ENCODE measurements around the gene ANKS1A. TPM values are rescaled to one million over a fixed set of nuclear protein-coding genes. Genes with fewer than 3 reads are reported as not detected.
"Not testable (repeated sequence)": the region's sequence is repeated elsewhere in the genome, so short reads cannot be mapped to it uniquely, and the experiment has no call there.

ANKS1A gene
- total RNA-seq, 2 experiments from 2014 or later, result 7.2 to 7.7 TPM

DNA sequence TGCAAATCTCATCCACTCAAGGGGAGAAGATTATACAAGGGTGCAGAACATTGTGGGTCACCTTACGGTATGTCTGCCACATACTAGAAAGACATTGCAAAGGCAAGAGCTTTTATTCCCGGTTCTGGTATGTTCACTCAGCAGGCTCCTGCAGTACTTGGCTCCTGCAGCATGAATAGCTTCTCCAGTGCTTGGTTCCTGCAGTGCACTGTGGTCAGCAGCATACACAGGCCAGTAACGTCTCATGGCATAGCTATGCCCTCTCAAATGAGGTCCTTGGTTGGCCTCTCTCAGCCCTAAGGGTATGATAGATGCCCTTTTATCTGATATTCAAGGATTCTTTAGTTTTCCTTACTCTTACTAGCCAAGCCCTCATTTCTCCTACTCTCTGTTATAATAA, 239.4 kb downstream of the ANKS1A start:
- CTCF ChIA-PET, result interaction anchor here (0.9 to 3.1 kb wide), 2 partner anchors 11 to 112 kb away, joined by 3 to 18 read pairs; no protein-coding TSS in a partner anchor
- POLR2A ChIA-PET, result no interaction called here
- peaks cover 7% of the 10 kb centered on the region for H3K27me3 Mint-ChIP-seq
- intact Hi-C loops (cut with micrococcal nuclease), result no loop called here
- no peaks in the 10 kb centered on the region for H3K36me3 Mint-ChIP-seq
- DNase-seq, result no peak
- H3K9me3 Mint-ChIP-seq, result no peaks in the 10 kb centered on the region
- H3K4me3 Mint-ChIP-seq, result no peak overlapping the region
- no peak overlapping the region for H3K27ac Mint-ChIP-seq
- H3K4me1 Mint-ChIP-seq (ENCODE audit: low read depth), result no peaks in the 10 kb centered on the region

DNA sequence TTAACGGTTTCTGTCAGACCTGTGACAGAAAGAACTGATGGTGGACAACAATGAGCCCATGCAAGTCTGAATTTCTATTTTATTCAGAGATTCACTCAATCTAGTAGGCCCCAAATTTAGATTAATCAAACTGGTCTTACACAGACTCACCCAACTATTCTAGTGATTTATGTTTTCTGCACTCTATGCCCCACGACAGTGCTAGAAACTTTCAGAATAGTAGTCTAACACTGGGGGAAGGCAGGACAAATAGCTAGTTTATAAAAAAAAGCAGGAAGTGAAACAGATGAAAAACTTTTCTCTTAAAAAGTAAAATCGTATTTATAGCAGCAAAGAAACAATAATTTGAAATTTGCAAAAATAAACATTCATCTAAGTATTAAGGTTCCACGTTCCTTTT, 247.1 kb downstream of the ANKS1A start:
- Mint-ChIP-seq H3K4me3 (no peak overlapping the region), H3K27me3 (peaks cover 15% of the 10 kb centered on the region), H3K4me1 (ENCODE audit: low read depth) (peaks cover 10% of the 10 kb centered on the region), H3K27ac (no peak overlapping the region), H3K36me3 (no peaks in the 10 kb centered on the region), H3K9me3 (no peaks in the 10 kb centered on the region)
- intact Hi-C loops (cut with micrococcal nuclease), result no loop called here
- ChIA-PET CTCF (interaction anchor here (0.7 to 1.4 kb wide), 2 partner anchors 105 to 150 kb away, joined by 4 to 5 read pairs; no protein-coding TSS in a partner anchor), POLR2A (no interaction called here)
- no peak for DNase-seq

DNA sequence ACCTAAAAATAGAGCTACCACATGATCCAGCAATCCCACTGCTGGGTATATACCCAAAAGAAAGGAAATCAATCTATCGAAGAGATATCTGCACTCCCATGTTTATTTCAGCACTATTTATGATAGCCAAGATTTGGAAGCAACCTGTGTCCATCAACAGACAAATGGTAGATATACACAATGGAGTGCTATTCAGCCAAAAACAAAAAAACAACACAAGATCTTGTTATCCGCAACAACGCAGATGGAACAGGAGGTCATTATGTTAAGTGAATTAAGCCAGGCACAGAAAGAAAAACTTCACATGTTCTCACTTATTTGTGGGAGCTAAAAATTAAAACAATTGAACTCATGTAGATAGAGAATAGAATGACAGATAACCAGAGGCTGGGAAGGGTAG, 249.1 kb downstream of the ANKS1A start:
- Mint-ChIP-seq H3K27me3 (peaks cover 17% of the 10 kb centered on the region), H3K4me1 (ENCODE audit: low read depth) (peaks cover 15% of the 10 kb centered on the region)
- H3K9me3 Mint-ChIP-seq; intact Hi-C loops (cut with micrococcal nuclease); DNase-seq; H3K36me3 Mint-ChIP-seq; H3K4me3 Mint-ChIP-seq; H3K27ac Mint-ChIP-seq; POLR2A ChIA-PET: not testable (repeated sequence)
- CTCF ChIA-PET, result interaction anchor here (1.2 to 1.6 kb wide), 2 partner anchors 103 to 151 kb away, joined by 3 to 6 read pairs; no protein-coding TSS in a partner anchor

DNA sequence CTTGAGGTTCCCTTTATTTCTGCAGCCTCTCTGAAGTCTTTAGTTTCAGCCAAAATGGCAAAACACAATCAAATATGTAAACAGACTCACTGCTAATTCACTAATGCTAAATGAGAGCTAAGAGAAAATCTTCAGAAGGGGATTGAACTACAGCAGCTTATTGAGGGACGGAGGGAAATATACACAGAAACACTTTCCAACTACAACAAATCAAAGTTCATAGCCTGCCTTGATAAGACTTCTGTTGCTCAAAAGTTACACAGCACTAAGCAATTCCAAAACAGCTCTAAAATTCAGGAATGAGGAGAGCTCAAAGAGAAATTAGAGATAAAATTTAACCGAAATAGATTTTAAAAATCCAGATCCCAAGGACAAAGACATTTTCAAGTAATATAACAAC, 250.4 kb downstream of the ANKS1A start:
- no peak overlapping the region for H3K4me3 Mint-ChIP-seq
- no peaks in the 10 kb centered on the region for H3K36me3 Mint-ChIP-seq
- ChIA-PET POLR2A (no interaction called here), CTCF (interaction anchor here (0.6 to 4.2 kb wide), 45 partner anchors 9 to 680 kb away, joined by 3 to 86 read pairs (median 4); partner anchors contain the start of gene BLTP3A)
- peaks cover 17% of the 10 kb centered on the region for H3K27me3 Mint-ChIP-seq
- H3K4me1 Mint-ChIP-seq (ENCODE audit: low read depth), result peaks cover 15% of the 10 kb centered on the region
- no peaks in the 10 kb centered on the region for H3K9me3 Mint-ChIP-seq
- DNase-seq, result no peak
- no peak overlapping the region for H3K27ac Mint-ChIP-seq
- intact Hi-C loops (cut with micrococcal nuclease), result no loop called here

DNA sequence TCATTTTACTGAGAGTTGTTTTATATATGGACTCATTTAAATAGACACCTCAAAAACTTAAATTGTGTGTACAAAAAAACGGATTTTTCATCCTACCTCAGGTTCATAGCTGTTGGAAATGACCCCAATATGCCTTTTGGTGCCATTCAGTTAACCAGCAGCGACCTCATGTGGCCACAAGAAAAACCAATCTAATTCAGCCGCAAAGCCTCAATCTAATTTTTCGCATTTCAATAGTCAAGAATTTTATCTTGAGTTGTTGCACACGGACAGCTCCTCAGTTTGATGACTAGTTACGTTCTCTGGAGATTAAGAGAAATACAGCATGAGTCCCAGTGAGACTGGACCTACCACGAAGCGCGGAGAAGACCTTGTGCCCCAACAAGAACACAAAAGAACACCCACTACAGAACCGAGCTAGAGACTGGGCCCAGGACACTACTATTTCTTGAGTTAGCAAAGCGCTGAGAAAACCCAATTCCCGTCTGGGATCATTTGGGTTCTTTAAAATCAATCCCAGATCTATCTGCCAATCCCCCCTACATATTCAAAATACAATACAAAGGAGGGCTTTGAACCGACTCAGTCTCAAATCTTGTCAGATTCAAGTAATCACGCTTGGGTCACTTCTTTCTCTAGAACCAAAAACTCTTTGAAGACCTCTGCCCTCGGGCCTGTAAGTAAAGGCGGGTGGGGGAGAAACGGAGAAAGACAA, 251.0 kb downstream of the ANKS1A start:
- POLR2A ChIA-PET, result no interaction called here
- DNase-seq, result peak; percentile 62
- intact Hi-C loops (cut with micrococcal nuclease), result loop anchor here (1.0 kb wide), 1 partner anchor 154 kb away; no protein-coding TSS in a partner anchor

DNA sequence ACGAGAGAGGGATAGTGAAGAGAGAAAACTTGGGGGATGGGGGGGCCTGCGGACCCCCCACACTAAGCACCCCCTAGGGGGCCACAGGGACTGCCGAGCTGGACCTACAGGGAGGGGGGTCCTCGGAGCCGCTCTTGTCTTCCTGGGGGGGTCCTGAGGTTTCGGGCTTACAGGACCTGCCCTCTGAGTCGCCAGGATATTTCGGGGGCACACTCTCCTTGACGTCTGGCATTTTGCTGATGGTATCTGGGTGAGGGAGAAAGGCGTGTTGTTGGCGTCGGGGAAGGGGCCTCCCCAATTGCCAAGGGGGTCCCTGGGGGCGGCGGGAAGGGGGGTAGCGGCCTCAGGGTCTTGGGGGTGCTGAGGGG, 251.6 kb downstream of the ANKS1A start:
- Mint-ChIP-seq H3K27ac (no peak overlapping the region), H3K9me3 (no peaks in the 10 kb centered on the region), H3K4me1 (ENCODE audit: low read depth) (peaks cover 15% of the 10 kb centered on the region), H3K4me3 (no peak overlapping the region), H3K36me3 (no peaks in the 10 kb centered on the region), H3K27me3 (peaks cover 17% of the 10 kb centered on the region)
- ChIA-PET POLR2A (no interaction called here), CTCF (interaction anchor here (0.7 to 4.2 kb wide), 32 partner anchors 8 to 680 kb away, joined by 3 to 86 read pairs (median 4); partner anchors contain the start of gene BLTP3A)
- DNase-seq, result no peak
- intact Hi-C loops (cut with micrococcal nuclease), result loop anchor here (1.0 kb wide), 1 partner anchor 154 kb away; no protein-coding TSS in a partner anchor

More for the DNA sequence above, 251.0 kb downstream of the ANKS1A start:
- H3K36me3 Mint-ChIP-seq, result no peaks in the 10 kb centered on the region
- H3K27me3 Mint-ChIP-seq, result peaks cover 17% of the 10 kb centered on the region
- H3K9me3 Mint-ChIP-seq, result no peaks in the 10 kb centered on the region
- H3K4me3 Mint-ChIP-seq, result no peak overlapping the region
- CTCF ChIA-PET, result interaction anchor here (0.6 to 4.2 kb wide), 48 partner anchors 9 to 681 kb away, joined by 3 to 86 read pairs (median 4); partner anchors contain the start of gene BLTP3A
- no peak overlapping the region for H3K27ac Mint-ChIP-seq
- peaks cover 15% of the 10 kb centered on the region for H3K4me1 Mint-ChIP-seq (ENCODE audit: low read depth)

Other genes with a start within 250 kb of the ANKS1A start
- 10 to 100 TPM; 62.3 to 65.2 TPM for gene ILRUN, start 192.5 kb upstream of the ANKS1A start, total RNA-seq
- gene SNRPC, start 131.8 kb upstream of the ANKS1A start, total RNA-seq, result 100 to 1,000 TPM; 139 to 140 TPM
- gene BLTP3A, start 97.2 kb upstream of the ANKS1A start, total RNA-seq, result 10 to 100 TPM; 14.1 to 14.6 TPM
- 10 to 100 TPM; 27.2 to 29.0 TPM for gene TAF11, start 1.2 kb upstream of the ANKS1A start, total RNA-seq

Data from activated CD4-positive, alpha-beta memory T cell treated with anti-CD3 and anti-CD28 coated beads for 36 hours (primary cell).